Gastroesophageal sphincter (tissue), 4 donors: ENCODE data around the gene LYPD3. TPM values are rescaled to one million over a fixed set of nuclear protein-coding genes. Genes with fewer than 3 reads are reported as not detected.

Experiments used
- ATAC-seq: fragments of 150-250 bp; one replicate; pipeline ENCODE4 v1.9.1; 2016; ENCODE audit warnings: mild to moderate bottlenecking, moderate library complexity
- H3K27ac ChIP-seq, 4 donors: fragments of 200-600 bp; sonication (generic) in 3 of 4; 1 replicate in 3 of 4; 2 replicates in 1 of 4; pipeline ENCODE4 v1.5.1; 2016 to 2019
- H3K27me3 ChIP-seq: fragments of 200-600 bp; sonication (generic); one replicate; pipeline ENCODE4 v1.5.1; 2019
- H3K36me3 ChIP-seq, 2 donors: fragments of 200-600 bp; sonication (generic); one replicate each; pipeline ENCODE4 v1.5.1; 2019; ENCODE audit warnings: control low read depth in 1 of 2
- H3K4me1 ChIP-seq, 3 donors: fragments of 200-600 bp; sonication (generic); 1 replicate in 2 of 3; 2 replicates in 1 of 3; pipeline ENCODE4 v1.5.1; 2016 to 2019; ENCODE audit warnings: control low read depth in 2 of 3
- H3K4me3 ChIP-seq, 2 donors: fragments of 200-600 bp; sonication (generic); one replicate each; pipeline ENCODE4 v1.5.1; 2019; ENCODE audit warnings: mild to moderate bottlenecking in 1 of 2, moderate library complexity in 1 of 2
- H3K9me3 ChIP-seq, 3 donors: fragments of 200-600 bp; sonication (generic); one replicate each; pipeline ENCODE4 v1.5.1; 2017 to 2019; ENCODE audit warnings: control low read depth in 2 of 3
- CTCF ChIP-seq, 4 experiments: fragments of 200-600 bp in 2 of 4; fragments of 450-650 bp in 2 of 4; sonication (generic) in 1 of 4; IDR thresholded peaks; one replicate each; pipeline ENCODE4 v1.5.1; 2017 to 2019; ENCODE audit warnings: antibody characterized with exemption in 4 of 4, mild to moderate bottlenecking in 2 of 4, moderate library complexity in 2 of 4
- EP300 ChIP-seq: sonication (generic); formaldehyde crosslinking; IDR thresholded peaks from one replicate; pipeline ENCODE4 v1.6.1; 2017; ENCODE audit warnings: antibody characterized with exemption, mild to moderate bottlenecking
- POLR2A ChIP-seq, 2 donors: fragments of 450-650 bp; IDR thresholded peaks; one replicate each; pipeline ENCODE4 v1.6.1; 2017; ENCODE audit warnings: antibody characterized with exemption in 2 of 2, mild to moderate bottlenecking in 2 of 2, moderate library complexity in 1 of 2
- POLR2AphosphoS5 ChIP-seq: sonication (generic); formaldehyde crosslinking; IDR thresholded peaks from one replicate; pipeline ENCODE4 v1.6.1; 2017; ENCODE audit warnings: antibody characterized with exemption
- WGBS, 2 donors: methylation state at CpG; one replicate each; pipeline ENCODE4 v1.1.5; 2018; ENCODE audit warnings: low coverage in 1 of 2; 5-methylcytosine and 5-hydroxymethylcytosine counted together
- total RNA-seq, 4 donors: library from RNA; depleted of rRNA; stranded (reverse); fragments of >200 nt; gene quantifications; one replicate each; pipeline ENCODE4 v1.1.0, GENCODE V29; 2016

LYPD3 gene
- total RNA-seq, 4 donors from 2014 or later = 0.39 to 8.4 (median 2.7) TPM

GRCh38 chr19:43505941-43506340 is 40.5 kb upstream of the LYPD3 start:
- ATAC-seq = no peak
- Histone ChIP-seq H3K4me1 (peaks cover 0 to 33% (median 7%) of the 10 kb centered on the region in 3 donors), H3K36me3 (peaks cover 0 to 42% of the 10 kb centered on the region in 2 donors), H3K4me3 (no peak overlapping the region), H3K27me3 (no peaks in the 10 kb centered on the region), H3K27ac (no peak overlapping the region), H3K9me3 (no peaks in the 10 kb centered on the region)
- TF ChIP-seq POLR2AphosphoS5 (no peak), CTCF (IDR thresholded peaks at IDR 0.05) (no peak), EP300 (no peak), POLR2A (IDR thresholded peaks at IDR 0.05) (no peak)
- WGBS, 2 donors = 92 to 99% methylated on average over 5 of the region's 5 CpGs

- no peaks in the 10 kb centered on the region for H3K9me3 ChIP-seq
- WGBS, 2 donors = 94% methylated on average over 2 of the region's 3 CpGs; no CpG with 5 or more reads in 1 of the 2 donors
- peaks cover 0 to 33% (median 7%) of the 10 kb centered on the region in 3 donors for H3K4me1 ChIP-seq
- H3K27ac ChIP-seq = peak overlapping the region in 3 of 4 donors; percentile 91 to 95 (median 93)
- no peak for TF ChIP-seq EP300
- no peak for TF ChIP-seq POLR2A (IDR thresholded peaks at IDR 0.05)
- TF ChIP-seq POLR2AphosphoS5 = no peak
- TF ChIP-seq CTCF (IDR thresholded peaks at IDR 0.05) = no peak
- H3K27me3 ChIP-seq = no peaks in the 10 kb centered on the region
- H3K36me3 ChIP-seq = peaks cover 0 to 34% of the 10 kb centered on the region in 2 donors
- no peak for ATAC-seq
- H3K4me3 ChIP-seq = peak overlapping the region in 1 of 2 donors; percentile 80
These were observed 39.7 kb upstream of the LYPD3 start for GRCh38 chr19:43505186-43505456.

GRCh38 chr19:43504426-43505185 is 39.2 kb upstream of the LYPD3 start, which contains the start of gene PHLDB3:
Gene PHLDB3 (minus strand): TSS chr19:43504746. CDS start chr19:43504118, 628 bp downstream.
- Histone ChIP-seq H3K4me1 (peaks cover 0 to 33% (median 7%) of the 10 kb centered on the region in 3 donors), H3K27ac (peak within 1 kb of the TSS; percentile 85 to 95 (median 92)), H3K4me3 (peak within 1 kb of the TSS; percentile 65 to 80), H3K27me3 (no peaks in the 10 kb centered on the region), H3K9me3 (no peaks in the 10 kb centered on the region), H3K36me3 (peaks cover 0 to 34% of the 10 kb centered on the region in 2 donors)
- 1% methylated on average over 8 of the region's 42 CpGs; no CpG with 5 or more reads in 1 of the 2 donors for WGBS, 2 donors
- TF ChIP-seq POLR2AphosphoS5 = peak; percentile 14
- no peak for TF ChIP-seq POLR2A (IDR thresholded peaks at IDR 0.05)
- peak; percentile 60 for ATAC-seq

GRCh38 chr19:43503501-43504425 is 38.4 kb upstream of the LYPD3 start:
- Histone ChIP-seq H3K36me3 (peaks cover 0 to 27% of the 10 kb centered on the region in 2 donors), H3K4me3 (peak overlapping the region; percentile 65 to 80), H3K27ac (peak overlapping the region; percentile 85 to 95 (median 92)), H3K4me1 (peaks cover 0 to 34% (median 7%) of the 10 kb centered on the region in 3 donors), H3K9me3 (no peaks in the 10 kb centered on the region), H3K27me3 (no peaks in the 10 kb centered on the region)
- TF ChIP-seq CTCF (IDR thresholded peaks at IDR 0.05) (peak in 1 of 4 experiments; percentile 56), EP300 (no peak), POLR2A (IDR thresholded peaks at IDR 0.05) (peak; percentile 10 to 40), POLR2AphosphoS5 (peak; percentile 44)
- peak; percentile 98 for ATAC-seq
- 1 to 4% methylated on average over 23 of the region's 64 CpGs for WGBS, 2 donors

- no peak for TF ChIP-seq POLR2A (IDR thresholded peaks at IDR 0.05)
- TF ChIP-seq POLR2AphosphoS5 = no peak
- TF ChIP-seq CTCF (IDR thresholded peaks at IDR 0.05) = no peak
- TF ChIP-seq EP300 = no peak
- no peak for ATAC-seq
- H3K36me3 ChIP-seq = peaks cover 0 to 22% of the 10 kb centered on the region in 2 donors
- 62 to 70% methylated on average over 4 to 9 of the region's 23 CpGs for WGBS, 2 donors
- H3K4me3 ChIP-seq = peak overlapping the region in 1 of 2 donors; percentile 6
- no peaks in the 10 kb centered on the region for H3K9me3 ChIP-seq
- peaks cover 0 to 38% (median 7%) of the 10 kb centered on the region in 3 donors for H3K4me1 ChIP-seq
- H3K27me3 ChIP-seq = no peaks in the 10 kb centered on the region
- no peak overlapping the region for H3K27ac ChIP-seq
These were observed 37.1 kb upstream of the LYPD3 start for GRCh38 chr19:43502419-43502976.
